ENCODE measurements around the gene PACRG.

The PACRG gene

DNA sequence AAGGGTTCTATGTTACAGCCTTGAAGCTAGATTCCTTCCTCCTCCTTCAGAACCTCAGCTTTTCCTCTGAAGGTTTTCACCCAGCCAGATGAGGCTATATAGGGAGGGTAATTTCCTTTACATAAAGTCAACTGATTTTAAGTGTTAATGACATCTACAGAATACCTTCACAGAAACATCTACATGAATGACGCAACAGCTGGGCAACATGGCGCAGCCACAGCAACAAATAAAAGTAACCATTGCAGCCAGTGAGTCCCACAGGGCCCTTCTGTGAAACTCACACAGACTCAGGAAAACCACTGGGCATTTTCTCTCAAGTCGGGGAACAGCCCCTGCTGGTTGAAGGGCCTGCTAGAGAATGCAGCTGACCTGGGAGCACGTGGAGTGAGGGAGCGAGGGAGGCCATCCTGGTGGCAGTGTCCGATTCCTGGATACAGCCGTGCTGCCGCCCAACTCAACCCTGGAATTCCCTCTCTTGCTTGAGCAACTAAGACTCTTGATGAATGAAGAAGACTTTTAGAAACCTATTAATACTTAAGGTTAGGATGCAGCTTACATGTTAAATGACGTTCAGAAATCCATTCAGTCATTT, 176.4 kb downstream of the PACRG start:
- TF ChIP-seq, protein P1, sequence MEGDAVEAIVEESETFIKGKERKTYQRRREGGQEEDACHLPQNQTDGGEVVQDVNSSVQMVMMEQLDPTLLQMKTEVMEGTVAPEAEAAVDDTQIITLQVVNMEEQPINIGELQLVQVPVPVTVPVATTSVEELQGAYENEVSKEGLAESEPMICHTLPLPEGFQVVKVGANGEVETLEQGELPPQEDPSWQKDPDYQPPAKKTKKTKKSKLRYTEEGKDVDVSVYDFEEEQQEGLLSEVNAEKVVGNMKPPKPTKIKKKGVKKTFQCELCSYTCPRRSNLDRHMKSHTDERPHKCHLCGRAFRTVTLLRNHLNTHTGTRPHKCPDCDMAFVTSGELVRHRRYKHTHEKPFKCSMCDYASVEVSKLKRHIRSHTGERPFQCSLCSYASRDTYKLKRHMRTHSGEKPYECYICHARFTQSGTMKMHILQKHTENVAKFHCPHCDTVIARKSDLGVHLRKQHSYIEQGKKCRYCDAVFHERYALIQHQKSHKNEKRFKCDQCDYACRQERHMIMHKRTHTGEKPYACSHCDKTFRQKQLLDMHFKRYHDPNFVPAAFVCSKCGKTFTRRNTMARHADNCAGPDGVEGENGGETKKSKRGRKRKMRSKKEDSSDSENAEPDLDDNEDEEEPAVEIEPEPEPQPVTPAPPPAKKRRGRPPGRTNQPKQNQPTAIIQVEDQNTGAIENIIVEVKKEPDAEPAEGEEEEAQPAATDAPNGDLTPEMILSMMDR (conservative IDR thresholded peaks at IDR 0.05; ENCODE audit: low read depth), result no peak
- DNase-seq (ENCODE audit: low spot score), result no peak
- CTCF ChIA-PET, result interaction anchor here (0.7 kb wide), 1 partner anchor 84 kb away, joined by 3 read pairs; no protein-coding TSS in a partner anchor
- H3K27ac ChIP-seq, result no peak overlapping the region
- POLR2A ChIA-PET (ENCODE audit: low non-redundant PET), result no interaction called here

DNA sequence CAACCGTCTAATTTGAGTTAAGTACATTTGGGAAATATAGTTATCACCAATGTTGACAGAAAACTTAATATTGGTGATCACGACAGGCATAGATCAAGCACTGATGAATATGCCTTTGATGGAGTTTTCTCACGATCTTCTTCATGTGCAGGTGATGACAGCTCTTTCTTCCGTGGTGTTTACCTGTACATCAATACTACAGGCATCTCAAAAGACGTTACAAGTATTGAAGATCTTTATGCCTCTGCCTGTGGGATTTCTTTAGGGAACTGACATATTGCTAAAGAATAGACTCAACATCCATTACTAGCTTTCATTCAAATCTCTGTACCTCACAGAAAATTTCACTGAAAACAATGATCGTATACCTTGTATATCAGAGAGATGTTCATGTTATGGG, 178.7 kb downstream of the PACRG start:
- H3K27ac ChIP-seq, result no peak overlapping the region
- ChIA-PET CTCF (no interaction called here), POLR2A (ENCODE audit: low non-redundant PET) (no interaction called here)
- DNase-seq (ENCODE audit: low spot score), result no peak
- TF ChIP-seq, protein P1 (conservative IDR thresholded peaks at IDR 0.05; ENCODE audit: low read depth), result no peak

DNA sequence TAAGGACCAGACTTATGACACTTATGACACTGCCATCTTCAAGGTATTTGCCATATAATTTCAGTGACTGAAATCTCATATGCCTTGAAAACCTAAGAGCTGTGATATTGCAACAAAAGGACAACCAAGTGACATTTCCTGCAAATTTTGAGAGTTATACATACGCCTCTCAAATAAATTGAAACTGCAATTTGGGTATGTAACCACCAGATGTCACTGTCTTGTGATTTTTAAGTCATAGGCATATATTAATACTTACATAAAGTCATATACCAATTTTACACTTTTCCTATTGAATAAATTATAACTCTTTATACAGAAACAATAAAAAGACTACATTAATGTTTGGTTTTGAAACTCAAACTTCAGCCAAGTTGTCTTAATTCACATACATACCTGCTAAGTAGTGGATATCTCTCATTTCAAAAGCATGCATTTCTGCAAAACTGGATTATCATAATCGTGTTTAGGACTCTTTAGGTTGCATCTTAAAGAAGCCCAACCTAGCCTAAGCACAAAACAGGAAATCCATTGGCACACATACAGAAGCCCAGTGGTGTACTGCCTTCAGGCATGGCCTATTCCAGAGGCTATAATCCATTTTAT, 180.2 kb downstream of the PACRG start:
- CTCF ChIA-PET, result interaction anchor here (0.6 to 0.7 kb wide), 5 partner anchors 13 to 485 kb away, joined by 3 to 6 read pairs (median 3); no protein-coding TSS in a partner anchor
- POLR2A ChIA-PET (ENCODE audit: low non-redundant PET), result no interaction called here
- no peak for DNase-seq (ENCODE audit: low spot score)
- no peak overlapping the region for H3K27ac ChIP-seq
- TF ChIP-seq, protein P1 (conservative IDR thresholded peaks at IDR 0.05; ENCODE audit: low read depth), result no peak

DNA sequence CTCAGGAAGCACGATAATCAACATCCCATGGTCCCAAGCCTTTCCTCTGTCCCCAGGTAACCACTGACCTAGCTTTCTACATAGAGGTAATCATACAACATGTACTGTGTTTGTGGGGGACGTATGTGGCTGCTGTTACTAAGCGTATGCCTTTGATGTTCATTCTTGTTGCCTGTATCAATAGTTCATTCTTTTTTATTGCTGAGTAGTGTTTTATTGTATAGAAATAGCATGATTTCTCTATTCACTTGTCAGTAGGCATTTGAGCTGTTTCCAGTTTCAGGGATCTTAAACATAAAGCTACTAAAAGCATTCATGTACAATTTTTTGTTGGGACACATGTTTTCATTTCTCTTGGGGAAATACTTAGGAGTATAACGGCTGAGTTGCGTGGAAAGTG, 185.4 kb downstream of the PACRG start:
- POLR2A ChIA-PET (ENCODE audit: low non-redundant PET), result no interaction called here
- no peak overlapping the region for H3K27ac ChIP-seq
- DNase-seq (ENCODE audit: low spot score), result no peak
- CTCF ChIA-PET, result interaction anchor here (0.6 kb wide), 3 partner anchors 45 to 1205 kb away, joined by 4 to 5 read pairs (median 4); no protein-coding TSS in a partner anchor
- TF ChIP-seq, protein P1 (conservative IDR thresholded peaks at IDR 0.05; ENCODE audit: low read depth), result no peak

DNA sequence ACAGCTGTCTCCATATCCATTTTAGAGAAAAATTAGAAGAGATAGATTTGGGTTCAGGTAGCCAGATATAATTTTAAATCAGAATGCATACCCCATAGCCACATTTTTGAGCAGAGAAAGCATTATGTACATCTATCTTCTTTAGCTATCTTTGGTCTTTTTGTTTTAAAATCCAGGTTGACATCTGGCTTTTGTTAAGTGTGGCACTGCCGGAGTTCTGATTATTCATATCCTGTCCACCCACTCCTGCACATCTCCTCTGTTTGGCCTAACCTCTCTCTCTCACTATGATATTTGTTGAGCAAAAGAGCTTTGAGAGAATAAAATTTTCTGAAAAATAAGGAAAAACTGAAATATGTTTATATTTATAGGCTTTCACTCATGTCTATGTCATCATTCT, 189.7 kb downstream of the PACRG start:
- no peak for DNase-seq (ENCODE audit: low spot score)
- ChIA-PET CTCF (no interaction called here), POLR2A (ENCODE audit: low non-redundant PET) (no interaction called here)
- H3K27ac ChIP-seq, result no peak overlapping the region
- TF ChIP-seq, protein P1 (conservative IDR thresholded peaks at IDR 0.05; ENCODE audit: low read depth), result no peak

DNA sequence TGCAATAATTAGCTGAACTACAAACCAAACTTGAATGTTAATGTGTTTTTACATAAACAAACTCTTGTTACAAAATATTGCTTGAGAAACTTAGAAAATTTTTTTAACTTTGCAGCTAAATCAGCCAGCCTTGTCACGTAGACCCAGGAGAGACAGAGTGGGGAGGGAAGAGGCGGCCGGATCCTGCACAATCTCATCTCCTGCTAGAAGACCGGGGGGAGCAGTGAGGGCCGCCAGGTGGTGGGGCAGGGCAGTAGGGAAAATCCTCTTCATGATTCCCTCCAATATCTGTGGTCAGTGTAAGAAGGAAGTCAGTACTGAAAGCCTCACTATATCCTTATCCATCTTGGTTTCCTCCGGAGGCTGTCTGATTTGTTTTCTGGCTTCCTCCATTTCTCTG, 193.3 kb downstream of the PACRG start:
- no peak for DNase-seq (ENCODE audit: low spot score)
- TF ChIP-seq, protein P1 (conservative IDR thresholded peaks at IDR 0.05; ENCODE audit: low read depth), result no peak
- ChIA-PET POLR2A (ENCODE audit: low non-redundant PET) (no interaction called here), CTCF (interaction anchor here (0.5 kb wide), 1 partner anchor 567 kb away, joined by 3 read pairs; no protein-coding TSS in a partner anchor)
- H3K27ac ChIP-seq, result no peak overlapping the region

Data from RWPE1 (cell line).